GM18867 (cell line): Measurements from ENCODE around the gene RABAC1.
"Not testable (repeated sequence)": the region's sequence is repeated elsewhere in the genome, so short reads cannot be mapped to it uniquely, and the experiment has no call there.

Source experiments
- ATAC-seq: cut with Tn5 transposase; IDR thresholded peaks from one replicate; pipeline ENCODE4 v1.9.1; 2021; ENCODE audit warnings: mild to moderate bottlenecking, moderate library complexity; ENCODE audit not compliant: unreplicated experiment

Gene RABAC1

GRCh38 chr19:41951686-41952172 lies 7.4 kb downstream of the RABAC1 start:
- ATAC-seq: no peak

GRCh38 chr19:41947091-41947490 lies 12.0 kb downstream of the RABAC1 start:
- ATAC-seq: no peak

- ATAC-seq: peak; percentile 82
These were observed 13.9 kb downstream of the RABAC1 start for GRCh38 chr19:41945135-41945766.

GRCh38 chr19:41944336-41944735 lies 14.8 kb downstream of the RABAC1 start:
- no peak for ATAC-seq

- no peak for ATAC-seq
These were observed 17.5 kb downstream of the RABAC1 start for GRCh38 chr19:41941410-41942202.

- no peak for ATAC-seq
These were observed 18.3 kb downstream of the RABAC1 start for GRCh38 chr19:41940731-41941409.

GRCh38 chr19:41939861-41940730 lies 19.0 kb downstream of the RABAC1 start:
- no peak for ATAC-seq

- ATAC-seq: not testable (repeated sequence)
These were observed 19.9 kb downstream of the RABAC1 start for GRCh38 chr19:41939209-41939608.

GRCh38 chr19:41937525-41938468 lies 21.3 kb downstream of the RABAC1 start:
- no peak for ATAC-seq

GRCh38 chr19:41936961-41937360 lies 22.2 kb downstream of the RABAC1 start:
- no peak for ATAC-seq

GRCh38 chr19:41936416-41936850 lies 22.7 kb downstream of the RABAC1 start:
- no peak for ATAC-seq

- no peak for ATAC-seq
These were observed 23.2 kb downstream of the RABAC1 start for GRCh38 chr19:41935760-41936415.

GRCh38 chr19:41934849-41935374 lies 24.2 kb downstream of the RABAC1 start:
- ATAC-seq: no peak

GRCh38 chr19:41933693-41934426 lies 25.3 kb downstream of the RABAC1 start:
- no peak for ATAC-seq

GRCh38 chr19:41932720-41933332 lies 26.3 kb downstream of the RABAC1 start:
- no peak for ATAC-seq

- ATAC-seq: no peak
These were observed 26.8 kb downstream of the RABAC1 start for GRCh38 chr19:41932259-41932719.

GRCh38 chr19:41930926-41931592 lies 28.1 kb downstream of the RABAC1 start:
- ATAC-seq: no peak
